K562 (cell line): ENCODE data around the gene IP6K3. TPM values are rescaled to one million over a fixed set of nuclear protein-coding genes. Genes with fewer than 3 reads are reported as not detected.

ENCODE experiments used
- ATAC-seq: fragments of 200-7000 bp; cut with Tn5 transposase; 3 replicates; pipeline ENCODE4 v1.9.1; 2020; ENCODE audit warnings: moderate library complexity
- BruUV-seq: library from RNA; stranded (reverse); fragments of 400-500 nt; replicated peaks from 2 replicates; lab custom pipeline; 2021; lab: Mats Ljungman, UMichigan
- CTCF ChIA-PET: fragments of 300-600 bp; formaldehyde crosslinking; extraction: SDS; loops from one replicate; lab custom pipeline; 2021; ENCODE audit warnings: low intra/inter-chr PET ratio; lab: Yijun Ruan, JAX
- POLR2A ChIA-PET: fragments of 300-600, 350-650 bp; sonication (Branson Sonifier 250); formaldehyde crosslinking; extraction: SDS; loops from one replicate; lab custom pipeline; 2021; ENCODE audit warnings: antibody characterized with exemption, inconsistent platforms; lab: Yijun Ruan, JAX
- DNase-seq, 4 experiments: peaks; one replicate each; pipeline versions ENCODE4 v3.0.0 to v3.0.0-alpha.2; 2011 to 2018; ENCODE audit warnings: low spot score in 3 of 4, mixed read lengths in 3 of 4; ENCODE audit errors: extremely low read depth in 1 of 4
- FAIRE-seq: peaks from 2 replicates; lab custom pipeline; 2011; peaks lifted over from hg19 to GRCh38; lab: Jason Lieb, UNC
- H2AFZ ChIP-seq: 2 replicates; pipeline ENCODE4 v1.6.0; 2011; ENCODE audit warnings: low read depth, low read length, control low read depth, inconsistent platforms
- H3K27ac ChIP-seq: fragments of 200-600 bp; 3 replicates; pipeline ENCODE4 v1.8.0; 2011; ENCODE audit warnings: low read depth, mild to moderate bottlenecking, control low read depth, inconsistent platforms, low read length, moderate library complexity, mixed read lengths; ENCODE audit errors: extremely low read depth
- H3K27me3 ChIP-seq, 2 experiments: fragments of 300-600 bp in 1 of 2; 2 replicates in 1 of 2; 3 replicates in 1 of 2; pipeline versions ENCODE4 v1.6.0 to v1.8.0; 2011; ENCODE audit warnings: inconsistent platforms in 2 of 2, low read length in 2 of 2, mild to moderate bottlenecking in 1 of 2, mixed read lengths in 1 of 2, moderate library complexity in 1 of 2; ENCODE audit not compliant: control insufficient read depth in 2 of 2, insufficient read depth in 2 of 2
- H3K36me3 ChIP-seq: fragments of 300-600 bp; 3 replicates; pipeline ENCODE4 v1.8.0; 2011; ENCODE audit warnings: mild to moderate bottlenecking, low read length, inconsistent platforms; ENCODE audit not compliant: control insufficient read depth, insufficient read depth
- H3K4me1 ChIP-seq, 2 experiments: fragments of 200-600 bp in 1 of 2; replicated peaks in 1 of 2; 2 replicates in 1 of 2; 3 replicates in 1 of 2; pipeline versions ENCODE4 v1.5.1 to v1.8.0; 2011; ENCODE audit warnings: inconsistent platforms in 2 of 2, low read length in 2 of 2, mild to moderate bottlenecking in 1 of 2, mixed read lengths in 1 of 2, moderate library complexity in 1 of 2; ENCODE audit not compliant: control insufficient read depth in 2 of 2, insufficient read depth in 2 of 2
- H3K4me2 ChIP-seq: 2 replicates; pipeline ENCODE4 v1.6.1; 2011; ENCODE audit warnings: low read length, control low read depth, inconsistent platforms, mixed read lengths; ENCODE audit not compliant: insufficient read depth
- H3K4me3 ChIP-seq: fragments of 200-600 bp; sonication (generic), shearing (Covaris generic); 2 replicates; pipeline ENCODE4 v1.5.1; 2016; ENCODE audit warnings: control low read depth, inconsistent platforms
- H3K79me2 ChIP-seq: fragments of 200-600 bp; 3 replicates; pipeline ENCODE4 v1.8.0; 2011; ENCODE audit warnings: low read length, inconsistent platforms; ENCODE audit not compliant: control insufficient read depth, insufficient read depth
- H3K9ac ChIP-seq, 2 experiments: 2 replicates each; pipeline versions ENCODE4 v1.6.0 to v1.6.1; 2011; ENCODE audit warnings: low read depth in 2 of 2, low read length in 2 of 2, control low read depth in 1 of 2, inconsistent platforms in 1 of 2, mild to moderate bottlenecking in 1 of 2, mixed read lengths in 1 of 2; ENCODE audit not compliant: insufficient read depth in 1 of 2
- H3K9me1 ChIP-seq: one replicate; pipeline ENCODE4 v1.6.0; 2011; ENCODE audit warnings: inconsistent platforms, mild to moderate bottlenecking, low read length, moderate library complexity; ENCODE audit not compliant: control insufficient read depth, insufficient read depth
- H3K9me3 ChIP-seq: replicated peaks from 2 replicates; pipeline ENCODE4 v1.5.1; 2011; ENCODE audit warnings: low read depth, low read length, inconsistent platforms; ENCODE audit not compliant: control insufficient read depth, insufficient read depth
- H4K20me1 ChIP-seq: replicated peaks from 2 replicates; pipeline ENCODE4 v1.6.1; 2011; ENCODE audit warnings: low read length, inconsistent platforms, mixed read lengths; ENCODE audit not compliant: control insufficient read depth, insufficient read depth
- E2F1 ChIP-seq: sonication (generic); formaldehyde crosslinking; IDR thresholded peaks from 2 replicates; pipeline ENCODE4 v1.8.1; 2023; ENCODE audit warnings: mild to moderate bottlenecking, missing genetic modification reagents, moderate library complexity
- FOS ChIP-seq: IDR thresholded peaks from 3 replicates; pipeline ENCODE4 v1.6.1; 2011; ENCODE audit not compliant: insufficient read length; ENCODE audit errors: extremely low read depth
- HMGXB4 ChIP-seq: sonication (generic); formaldehyde crosslinking; IDR thresholded peaks from 2 replicates; pipeline ENCODE4 v1.8.1; 2023; ENCODE audit warnings: mild to moderate bottlenecking, missing genetic modification reagents
- MAZ ChIP-seq, 2 experiments: fragments of 450-650 bp in 1 of 2; sonication (generic) in 1 of 2; formaldehyde crosslinking; IDR thresholded peaks in 1 of 2; conservative IDR thresholded peaks in 1 of 2; 2 replicates each; pipeline versions ENCODE4 v1.4.0 to v1.5.0; 2020; ENCODE audit warnings: mild to moderate bottlenecking in 1 of 2, missing genetic modification reagents in 1 of 2
- SP1 ChIP-seq: sonication (generic); formaldehyde crosslinking; IDR thresholded peaks from 2 replicates; pipeline ENCODE4 v1.8.1; 2022; ENCODE audit warnings: mild to moderate bottlenecking, missing genetic modification reagents
- SP2 ChIP-seq: IDR thresholded peaks from 2 replicates; pipeline ENCODE4 v1.6.1; 2011; ENCODE audit warnings: mild to moderate bottlenecking, low read depth, low read length, moderate library complexity; ENCODE audit not compliant: poor library complexity, severe bottlenecking; ENCODE audit errors: extremely low read depth
- ZNF184 ChIP-seq: sonication (generic); formaldehyde crosslinking; IDR thresholded peaks from 2 replicates; pipeline ENCODE4 v1.5.0; 2020; ENCODE audit warnings: missing genetic modification reagents
- ZNF699 ChIP-seq: fragments of 250-450 bp; sonication (Bioruptor Pico); IDR thresholded peaks from 2 replicates; pipeline ENCODE4 v1.8.0; 2021; ENCODE audit warnings: mild to moderate bottlenecking, moderate library complexity; ENCODE audit not compliant: insufficient replicate concordance
- WGBS: fragments of 100-300 bp; shearing (Covaris generic); methylation state at CpG from one replicate; pipeline ENCODE4 v1.1.6; 2016; ENCODE audit warnings: low coverage, mixed read lengths; ENCODE audit not compliant: insufficient coverage; ENCODE audit errors: missing lambda C conversion rate; 5-methylcytosine and 5-hydroxymethylcytosine counted together
- in situ Hi-C: fragments of 300-500 bp; cut with MboI; formaldehyde crosslinking; loops from 4 replicates; pipeline ENCODE4 v1.15.0; 2018; ENCODE audit warnings: inconsistent platforms, mixed read lengths
- intact Hi-C: fragments of 100-400 bp; cut with micrococcal nuclease; formaldehyde crosslinking; loops from 2 replicates; pipeline ENCODE4 v1.14.2; 2022
- polyA plus RNA-seq, 8 experiments: library from polyadenylated mRNA; depleted of rRNA in 4 of 8; stranded (reverse) in 5 of 8; unstranded in 3 of 8; fragments of >200 nt; fragmentation: Nextera tagmentation in 2 of 8; fragmentation: Illumina TruSeq in 1 of 8; extraction: Ambion mirVana in 2 of 8; extraction: Trizol in 1 of 8; gene quantifications; 2 replicates each; pipeline versions ENCODE4 v1.2.1 to v1.2.3, GENCODE V29; 2011 to 2014; ENCODE audit warnings: inconsistent platforms in 1 of 8, missing spikeins in 1 of 8
- total RNA-seq, 7 experiments: library from RNA; depleted of rRNA in 6 of 7; stranded (reverse); fragments of >200 nt in 6 of 7; fragmentation: Illumina TruSeq in 2 of 7; extraction: Trizol in 2 of 7; gene quantifications; 2 replicates each; pipeline versions ENCODE4 v1.2.1 to v1.2.3, GENCODE V29; 2011 to 2021; ENCODE audit warnings: low replicate concordance in 1 of 7

The IP6K3 gene
- total and polyA plus RNA-seq, 9 of the 15 experiments (the other 6 are each of a cell fraction or from before 2014, with no cell fraction given) = not detected

- TF ChIP-seq MAZ (CRISPR knock-in tag; conservative IDR thresholded peaks at IDR 0.05 in 1 of 2, IDR thresholded peaks at IDR 0.05 in 1 of 2) (0 out of 4 replicates have a peak, but pooled peaks of 1 of the 2 experiments have one; percentile 59), ZNF699 (CRISPR knock-in tag) (no peak), ZNF184 (CRISPR knock-in tag) (no peak), SP1 (0 out of 2 replicates have a peak, but pooled peaks have one; percentile 26), FOS (no peak), SP2 (no peak)
Observed at GRCh38 chr6:33700391-33701050, 46.2 kb downstream of the IP6K3 start (continued).

- no peaks in the 10 kb centered on the region for H4K20me1 ChIP-seq
- H3K9ac ChIP-seq = no peak overlapping the region
- no peak for DNase-seq
- H3K4me3 ChIP-seq = no peak overlapping the region
- 91% methylated on average over 5 of the region's 5 CpGs for WGBS
- intact Hi-C loops (loop anchor here (1.0 kb wide), 2 partner anchors 110 to 114 kb away; no protein-coding TSS in a partner anchor), in situ Hi-C loops (loop anchor here (5.0 kb wide), 1 partner anchor 112 kb away; no protein-coding TSS in a partner anchor)
- H3K36me3 ChIP-seq = peaks cover 83% of the 10 kb centered on the region
- TF ChIP-seq HMGXB4 (CRISPR knock-in tag) (0 out of 2 replicates have a peak, but pooled peaks have one; percentile 9), E2F1 (CRISPR knock-in tag) (no peak)
- H3K27me3 ChIP-seq = no peaks in the 10 kb centered on the region
- no peaks in the 10 kb centered on the region for H3K9me3 ChIP-seq
- H3K4me1 ChIP-seq = peaks cover under 1 to 11% of the 10 kb centered on the region in 2 experiments; a peak in 2 of 5 replicates
- FAIRE-seq = no peak
- H3K4me2 ChIP-seq = no peak overlapping the region
- no peaks in the 10 kb centered on the region for H3K79me2 ChIP-seq
- H3K9me1 ChIP-seq = no peaks in the 10 kb centered on the region
- H3K27ac ChIP-seq = no peak overlapping the region
- no peak for ATAC-seq
- ChIA-PET POLR2A (interaction anchor here (1.6 kb wide), 1 partner anchor 12 kb away, joined by 8 read pairs; the partner anchor contains the start of gene UQCC2), CTCF (interaction anchor here (0.6 to 5.5 kb wide), 3 partner anchors 110 to 1131 kb away, joined by 4 to 60 read pairs (median 20); no protein-coding TSS in a partner anchor)
- BruUV-seq = no TSS peak
- no peak overlapping the region for H2AFZ ChIP-seq
Observed at GRCh38 chr6:33699739-33700138, 47.0 kb downstream of the IP6K3 start.
